Stomach (tissue), 4 donors: ENCODE data around the gene TRPM4.

ENCODE experiments used
- EP300 ChIP-seq: sonication (generic); formaldehyde crosslinking; IDR thresholded peaks from one replicate; pipeline ENCODE4 v1.6.1; 2017; ENCODE audit warnings: antibody characterized with exemption
- POLR2A ChIP-seq, 4 donors: fragments of 450-650 bp; IDR thresholded peaks; one replicate each; pipeline ENCODE4 v1.6.1; 2016; ENCODE audit warnings: antibody characterized with exemption in 4 of 4, control low read depth in 2 of 4, mild to moderate bottlenecking in 1 of 4, moderate library complexity in 1 of 4
- TF ChIP-seq, protein P1 (sequence below), 7 experiments: fragments of 450-650 bp in 4 of 7; fragments of 200-600 bp in 3 of 7; sonication (generic) in 3 of 7; IDR thresholded peaks; one replicate each; pipeline ENCODE4 v1.5.1; 2016 to 2019; ENCODE audit warnings: antibody characterized with exemption in 7 of 7, control low read depth in 2 of 7, mild to moderate bottlenecking in 1 of 7

DNA sequence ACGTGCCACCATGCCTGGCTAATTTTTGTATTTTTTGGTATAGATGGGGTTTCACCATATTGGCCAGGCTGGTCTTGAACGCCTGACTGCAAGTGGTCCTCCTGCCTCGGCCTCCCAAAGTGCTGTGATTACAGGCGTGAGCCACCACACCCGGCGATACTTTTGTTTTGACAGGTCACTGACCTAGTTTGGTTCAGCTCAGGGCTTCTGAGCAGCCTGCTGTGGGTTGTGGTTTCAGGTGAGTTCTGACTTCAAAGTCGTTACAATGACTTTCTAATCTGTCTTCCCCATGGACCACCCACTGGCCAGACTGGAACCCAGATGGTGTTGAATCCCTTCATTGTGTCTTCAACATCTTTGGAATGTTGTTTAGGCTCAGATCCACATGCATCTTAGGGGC lies 73.8 kb downstream of the TRPM4 start:
- TF ChIP-seq, protein P1, sequence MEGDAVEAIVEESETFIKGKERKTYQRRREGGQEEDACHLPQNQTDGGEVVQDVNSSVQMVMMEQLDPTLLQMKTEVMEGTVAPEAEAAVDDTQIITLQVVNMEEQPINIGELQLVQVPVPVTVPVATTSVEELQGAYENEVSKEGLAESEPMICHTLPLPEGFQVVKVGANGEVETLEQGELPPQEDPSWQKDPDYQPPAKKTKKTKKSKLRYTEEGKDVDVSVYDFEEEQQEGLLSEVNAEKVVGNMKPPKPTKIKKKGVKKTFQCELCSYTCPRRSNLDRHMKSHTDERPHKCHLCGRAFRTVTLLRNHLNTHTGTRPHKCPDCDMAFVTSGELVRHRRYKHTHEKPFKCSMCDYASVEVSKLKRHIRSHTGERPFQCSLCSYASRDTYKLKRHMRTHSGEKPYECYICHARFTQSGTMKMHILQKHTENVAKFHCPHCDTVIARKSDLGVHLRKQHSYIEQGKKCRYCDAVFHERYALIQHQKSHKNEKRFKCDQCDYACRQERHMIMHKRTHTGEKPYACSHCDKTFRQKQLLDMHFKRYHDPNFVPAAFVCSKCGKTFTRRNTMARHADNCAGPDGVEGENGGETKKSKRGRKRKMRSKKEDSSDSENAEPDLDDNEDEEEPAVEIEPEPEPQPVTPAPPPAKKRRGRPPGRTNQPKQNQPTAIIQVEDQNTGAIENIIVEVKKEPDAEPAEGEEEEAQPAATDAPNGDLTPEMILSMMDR (IDR thresholded peaks at IDR 0.05), result no peak
- TF ChIP-seq POLR2A (IDR thresholded peaks at IDR 0.05) (no peak), EP300 (no peak)
